ENCODE data around the gene UQCC3. TPM values are rescaled to one million over a fixed set of nuclear protein-coding genes. Genes with fewer than 3 reads are reported as not detected.

Gene UQCC3
- total RNA-seq, 2 donors from 2014 or later: 9.2 to 11.1 TPM

DNA sequence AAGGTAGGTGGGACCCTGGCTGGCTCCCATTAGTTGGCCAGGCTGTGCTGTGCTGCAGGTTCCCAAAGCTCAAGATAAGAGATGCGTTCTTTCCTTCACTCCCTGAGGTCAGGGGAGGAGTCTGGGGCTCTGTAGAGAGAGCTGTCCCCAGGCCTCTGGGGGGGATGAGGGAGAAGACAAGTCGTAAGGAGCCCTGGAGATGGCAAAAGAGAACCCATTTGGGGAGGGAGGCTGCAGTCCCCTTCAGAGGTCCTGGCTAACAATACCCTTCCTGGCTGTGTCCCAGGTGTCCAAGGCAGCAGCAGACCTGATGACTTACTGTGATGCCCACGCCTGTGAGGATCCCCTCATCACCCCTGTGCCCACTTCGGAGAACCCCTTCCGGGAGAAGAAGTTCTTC is 36.9 kb downstream of the UQCC3 start:
- Mint-ChIP-seq H3K9me3 (no peaks in the 10 kb centered on the region), H3K27me3 (ENCODE audit: insufficient read depth) (no peaks in the 10 kb centered on the region), H3K4me3 (peak overlapping the region; percentile 73), H3K4me1 (peaks cover 42% of the 10 kb centered on the region), H3K36me3 (ENCODE audit: low read depth) (peaks cover 31% of the 10 kb centered on the region), H3K27ac (peak overlapping the region; percentile 97)
- DNase-seq: no peak
- 81 to 85% methylated on average over 5 of the region's 5 CpGs for WGBS, 2 experiments (ENCODE audit: insufficient coverage in 1 of 2, insufficient read length in 1 of 2)
- Histone ChIP-seq H3K9me3 (ENCODE audit: control insufficient read depth, low read length) (no peaks in the 10 kb centered on the region), H3K36me3 (ENCODE audit: control insufficient read depth, insufficient read depth, low read length) (peaks cover 57% of the 10 kb centered on the region), H3K27ac (ENCODE audit: low read depth, low read length) (no peak overlapping the region), H3K27me3 (ENCODE audit: control insufficient read depth, insufficient read depth, low read length, poor library complexity, severe bottlenecking) (no peaks in the 10 kb centered on the region), H3K4me3 (ENCODE audit: low read length) (peak overlapping the region; percentile 88), H3K4me1 (ENCODE audit: control insufficient read depth, insufficient read depth, low read length) (peaks cover 27% of the 10 kb centered on the region), H3K9ac (ENCODE audit: extremely low read depth, low read length, poor library complexity, severe bottlenecking) (peak overlapping the region; percentile 84)
- TF ChIP-seq, protein P1, sequence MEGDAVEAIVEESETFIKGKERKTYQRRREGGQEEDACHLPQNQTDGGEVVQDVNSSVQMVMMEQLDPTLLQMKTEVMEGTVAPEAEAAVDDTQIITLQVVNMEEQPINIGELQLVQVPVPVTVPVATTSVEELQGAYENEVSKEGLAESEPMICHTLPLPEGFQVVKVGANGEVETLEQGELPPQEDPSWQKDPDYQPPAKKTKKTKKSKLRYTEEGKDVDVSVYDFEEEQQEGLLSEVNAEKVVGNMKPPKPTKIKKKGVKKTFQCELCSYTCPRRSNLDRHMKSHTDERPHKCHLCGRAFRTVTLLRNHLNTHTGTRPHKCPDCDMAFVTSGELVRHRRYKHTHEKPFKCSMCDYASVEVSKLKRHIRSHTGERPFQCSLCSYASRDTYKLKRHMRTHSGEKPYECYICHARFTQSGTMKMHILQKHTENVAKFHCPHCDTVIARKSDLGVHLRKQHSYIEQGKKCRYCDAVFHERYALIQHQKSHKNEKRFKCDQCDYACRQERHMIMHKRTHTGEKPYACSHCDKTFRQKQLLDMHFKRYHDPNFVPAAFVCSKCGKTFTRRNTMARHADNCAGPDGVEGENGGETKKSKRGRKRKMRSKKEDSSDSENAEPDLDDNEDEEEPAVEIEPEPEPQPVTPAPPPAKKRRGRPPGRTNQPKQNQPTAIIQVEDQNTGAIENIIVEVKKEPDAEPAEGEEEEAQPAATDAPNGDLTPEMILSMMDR (conservative IDR thresholded peaks at IDR 0.05): no peak

- Mint-ChIP-seq H3K27me3 (ENCODE audit: insufficient read depth) (no peaks in the 10 kb centered on the region), H3K4me1 (peaks cover 46% of the 10 kb centered on the region), H3K9me3 (no peaks in the 10 kb centered on the region), H3K36me3 (ENCODE audit: low read depth) (peaks cover 35% of the 10 kb centered on the region), H3K4me3 (peak overlapping the region; percentile 73), H3K27ac (peak overlapping the region; percentile 97)
- Histone ChIP-seq H3K4me3 (ENCODE audit: low read length) (peak overlapping the region; percentile 88), H3K36me3 (ENCODE audit: control insufficient read depth, insufficient read depth, low read length) (peaks cover 57% of the 10 kb centered on the region), H3K27ac (ENCODE audit: low read depth, low read length) (peak overlapping the region; percentile 83), H3K9me3 (ENCODE audit: control insufficient read depth, low read length) (no peaks in the 10 kb centered on the region), H3K4me1 (ENCODE audit: control insufficient read depth, insufficient read depth, low read length) (peaks cover 27% of the 10 kb centered on the region), H3K27me3 (ENCODE audit: control insufficient read depth, insufficient read depth, low read length, poor library complexity, severe bottlenecking) (no peaks in the 10 kb centered on the region), H3K9ac (ENCODE audit: extremely low read depth, low read length, poor library complexity, severe bottlenecking) (peak overlapping the region; percentile 84)
- peak; percentile 83 for DNase-seq
- TF ChIP-seq, protein P1 (conservative IDR thresholded peaks at IDR 0.05): no peak
- 31 to 60% methylated on average over 3 to 7 of the region's 7 CpGs for WGBS, 2 experiments (ENCODE audit: insufficient coverage in 1 of 2, insufficient read length in 1 of 2)
These were observed 37.3 kb downstream of the UQCC3 start for GRCh38 chr11:62708793-62709192.

- WGBS, 2 experiments (ENCODE audit: insufficient coverage in 1 of 2, insufficient read length in 1 of 2): 10 to 11% methylated on average over 28 to 47 of the region's 47 CpGs
- peaks cover 51% of the 10 kb centered on the region for H3K4me1 Mint-ChIP-seq
- H3K36me3 Mint-ChIP-seq (ENCODE audit: low read depth): peaks cover 40% of the 10 kb centered on the region
- H3K27ac ChIP-seq (ENCODE audit: low read depth, low read length): peak overlapping the region; percentile 96
- H3K9me3 Mint-ChIP-seq: no peaks in the 10 kb centered on the region
- H3K27me3 Mint-ChIP-seq (ENCODE audit: insufficient read depth): no peaks in the 10 kb centered on the region
- peak overlapping the region; percentile 73 for H3K4me3 Mint-ChIP-seq
- no peaks in the 10 kb centered on the region for H3K9me3 ChIP-seq (ENCODE audit: control insufficient read depth, low read length)
- peaks cover 27% of the 10 kb centered on the region for H3K4me1 ChIP-seq (ENCODE audit: control insufficient read depth, insufficient read depth, low read length)
- H3K27me3 ChIP-seq (ENCODE audit: control insufficient read depth, insufficient read depth, low read length, poor library complexity, severe bottlenecking): no peaks in the 10 kb centered on the region
- TF ChIP-seq, protein P1 (conservative IDR thresholded peaks at IDR 0.05): no peak
- H3K4me3 ChIP-seq (ENCODE audit: low read length): peak overlapping the region; percentile 88
- peaks cover 62% of the 10 kb centered on the region for H3K36me3 ChIP-seq (ENCODE audit: control insufficient read depth, insufficient read depth, low read length)
- peak overlapping the region; percentile 84 for H3K9ac ChIP-seq (ENCODE audit: extremely low read depth, low read length, poor library complexity, severe bottlenecking)
- H3K27ac Mint-ChIP-seq: peak overlapping the region; percentile 97
- DNase-seq: peak; percentile 98
These were observed 38.0 kb downstream of the UQCC3 start for GRCh38 chr11:62709247-62710000.

All from endodermal cell (in vitro differentiated cells).